Vagina (tissue), 2 donors: ENCODE measurements around the gene CIAO1.

ENCODE experiments used
- POLR2A ChIP-seq, 2 donors: fragments of 450-650 bp; IDR thresholded peaks; one replicate each; pipeline ENCODE4 v1.6.1; 2017; ENCODE audit warnings: antibody characterized with exemption in 2 of 2, mild to moderate bottlenecking in 2 of 2, moderate library complexity in 2 of 2
- TF ChIP-seq, protein P1 (sequence below), 3 experiments: fragments of 450-650 bp in 2 of 3; fragments of 200-600 bp in 1 of 3; sonication (generic) in 1 of 3; IDR thresholded peaks; one replicate each; pipeline ENCODE4 v1.5.1; 2017 to 2019; ENCODE audit warnings: antibody characterized with exemption in 3 of 3, mild to moderate bottlenecking in 2 of 3, moderate library complexity in 2 of 3

DNA sequence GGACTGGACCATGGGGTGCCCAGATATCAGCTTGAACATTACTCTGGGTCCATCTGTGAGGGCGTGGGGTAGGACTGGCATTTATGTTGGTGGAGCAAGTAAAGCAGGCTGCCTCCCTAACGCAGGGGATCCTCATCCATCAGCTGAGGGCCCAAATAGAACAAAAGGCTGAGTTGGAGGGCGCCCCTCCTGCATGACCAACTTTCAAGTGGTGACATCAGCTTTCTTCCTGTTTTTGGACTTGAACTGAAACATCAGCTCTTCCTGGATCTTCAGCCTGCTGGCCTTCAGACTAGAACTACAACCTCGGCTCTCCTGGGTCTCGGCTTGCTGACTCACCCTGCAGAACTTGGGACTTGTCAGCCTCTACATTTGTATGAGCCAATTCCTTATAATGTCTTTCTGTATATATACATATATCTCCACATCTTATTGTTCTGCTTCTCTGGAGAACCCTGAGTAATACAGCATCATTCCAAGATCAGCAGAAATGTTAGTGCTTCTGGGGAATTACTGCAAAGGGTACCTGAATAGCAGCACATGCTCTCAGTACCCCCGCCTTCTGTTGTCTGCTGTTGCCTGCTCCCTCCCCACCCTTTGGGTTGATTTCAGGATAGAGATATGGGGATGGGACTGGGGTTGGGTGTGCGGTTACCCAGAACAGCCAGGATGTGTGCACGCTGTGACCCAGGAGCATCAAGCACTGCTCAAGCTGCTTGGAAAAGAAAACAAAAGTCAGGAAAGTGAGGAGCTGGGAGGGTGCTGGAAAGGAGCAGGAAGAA, 20.2 kb upstream of the CIAO1 start:
- no peak for TF ChIP-seq POLR2A (IDR thresholded peaks at IDR 0.05)
- TF ChIP-seq, protein P1, sequence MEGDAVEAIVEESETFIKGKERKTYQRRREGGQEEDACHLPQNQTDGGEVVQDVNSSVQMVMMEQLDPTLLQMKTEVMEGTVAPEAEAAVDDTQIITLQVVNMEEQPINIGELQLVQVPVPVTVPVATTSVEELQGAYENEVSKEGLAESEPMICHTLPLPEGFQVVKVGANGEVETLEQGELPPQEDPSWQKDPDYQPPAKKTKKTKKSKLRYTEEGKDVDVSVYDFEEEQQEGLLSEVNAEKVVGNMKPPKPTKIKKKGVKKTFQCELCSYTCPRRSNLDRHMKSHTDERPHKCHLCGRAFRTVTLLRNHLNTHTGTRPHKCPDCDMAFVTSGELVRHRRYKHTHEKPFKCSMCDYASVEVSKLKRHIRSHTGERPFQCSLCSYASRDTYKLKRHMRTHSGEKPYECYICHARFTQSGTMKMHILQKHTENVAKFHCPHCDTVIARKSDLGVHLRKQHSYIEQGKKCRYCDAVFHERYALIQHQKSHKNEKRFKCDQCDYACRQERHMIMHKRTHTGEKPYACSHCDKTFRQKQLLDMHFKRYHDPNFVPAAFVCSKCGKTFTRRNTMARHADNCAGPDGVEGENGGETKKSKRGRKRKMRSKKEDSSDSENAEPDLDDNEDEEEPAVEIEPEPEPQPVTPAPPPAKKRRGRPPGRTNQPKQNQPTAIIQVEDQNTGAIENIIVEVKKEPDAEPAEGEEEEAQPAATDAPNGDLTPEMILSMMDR (IDR thresholded peaks at IDR 0.05) = no peak
